AG09309 (cell line): ENCODE results near the gene TSN.
"Not testable (repeated sequence)": the region's sequence is repeated elsewhere in the genome, so short reads cannot be mapped to it uniquely, and the experiment has no call there.

Experiments used
- DNase-seq: peaks from one replicate; pipeline ENCODE4 v3.0.0-alpha.2; 2010; ENCODE audit warnings: low read depth
- H3K4me3 ChIP-seq: 2 replicates; pipeline ENCODE4 v1.5.1; 2011; ENCODE audit warnings: mild to moderate bottlenecking, low read depth, low read length, moderate library complexity; ENCODE audit not compliant: control insufficient read depth
- TF ChIP-seq, protein P1 (sequence below): IDR thresholded peaks from 2 replicates; pipeline ENCODE4 v1.5.1; 2011; ENCODE audit warnings: mild to moderate bottlenecking, low read depth, low read length, inconsistent platforms; ENCODE audit not compliant: insufficient read depth, control insufficient read depth; ENCODE audit errors: missing control alignments

The TSN gene

DNA sequence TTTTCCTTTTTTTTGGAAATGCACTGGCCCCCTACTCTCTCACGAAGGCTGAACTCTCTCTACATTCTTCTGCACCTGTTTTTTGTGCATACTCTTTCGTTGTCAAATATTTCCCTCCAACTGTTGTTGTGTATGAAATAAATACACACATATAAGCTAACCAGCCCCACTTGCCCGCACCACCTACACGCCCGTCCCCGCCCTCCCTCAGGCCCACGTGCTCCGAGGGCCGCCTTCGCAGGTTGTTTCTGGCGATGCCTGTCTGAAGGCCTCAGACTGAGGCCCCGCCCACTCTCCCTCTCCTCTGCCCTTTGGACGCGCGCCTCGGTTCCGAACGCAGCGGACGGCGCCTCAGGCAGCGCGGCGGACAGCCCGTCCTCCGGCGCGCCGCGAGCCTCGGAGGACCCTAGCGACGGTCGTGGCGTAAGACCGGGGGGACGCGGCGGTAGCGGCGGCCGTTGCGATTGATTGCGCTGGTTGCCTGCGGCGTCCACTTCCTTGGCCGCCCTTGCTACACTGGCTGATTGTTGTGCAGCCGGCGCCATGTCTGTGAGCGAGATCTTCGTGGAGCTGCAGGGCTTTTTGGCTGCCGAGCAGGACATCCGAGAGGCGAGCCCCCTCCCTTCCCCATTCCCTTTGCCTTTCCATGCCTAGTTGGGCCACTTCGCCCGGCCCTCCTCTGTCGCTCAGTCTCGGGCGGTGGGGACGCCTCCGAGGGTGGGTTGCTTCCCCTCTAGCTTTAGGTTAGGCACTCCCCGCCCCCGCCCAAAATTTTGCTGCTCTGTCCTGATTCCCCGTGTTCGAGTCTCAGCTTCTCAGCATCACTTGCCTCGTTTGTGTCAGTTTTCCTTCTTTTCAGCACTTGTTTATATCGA lies at the start of gene TSN:
Gene TSN, plus strand, starts transcription at position 415 of the 875 bp plus-strand sequence. Its CDS starts 129 bp downstream, at position 544.
- TF ChIP-seq, protein P1, sequence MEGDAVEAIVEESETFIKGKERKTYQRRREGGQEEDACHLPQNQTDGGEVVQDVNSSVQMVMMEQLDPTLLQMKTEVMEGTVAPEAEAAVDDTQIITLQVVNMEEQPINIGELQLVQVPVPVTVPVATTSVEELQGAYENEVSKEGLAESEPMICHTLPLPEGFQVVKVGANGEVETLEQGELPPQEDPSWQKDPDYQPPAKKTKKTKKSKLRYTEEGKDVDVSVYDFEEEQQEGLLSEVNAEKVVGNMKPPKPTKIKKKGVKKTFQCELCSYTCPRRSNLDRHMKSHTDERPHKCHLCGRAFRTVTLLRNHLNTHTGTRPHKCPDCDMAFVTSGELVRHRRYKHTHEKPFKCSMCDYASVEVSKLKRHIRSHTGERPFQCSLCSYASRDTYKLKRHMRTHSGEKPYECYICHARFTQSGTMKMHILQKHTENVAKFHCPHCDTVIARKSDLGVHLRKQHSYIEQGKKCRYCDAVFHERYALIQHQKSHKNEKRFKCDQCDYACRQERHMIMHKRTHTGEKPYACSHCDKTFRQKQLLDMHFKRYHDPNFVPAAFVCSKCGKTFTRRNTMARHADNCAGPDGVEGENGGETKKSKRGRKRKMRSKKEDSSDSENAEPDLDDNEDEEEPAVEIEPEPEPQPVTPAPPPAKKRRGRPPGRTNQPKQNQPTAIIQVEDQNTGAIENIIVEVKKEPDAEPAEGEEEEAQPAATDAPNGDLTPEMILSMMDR = no peak
- peak; percentile 76 for DNase-seq
- H3K4me3 ChIP-seq = peak within 1 kb of the TSS; percentile 94

DNA sequence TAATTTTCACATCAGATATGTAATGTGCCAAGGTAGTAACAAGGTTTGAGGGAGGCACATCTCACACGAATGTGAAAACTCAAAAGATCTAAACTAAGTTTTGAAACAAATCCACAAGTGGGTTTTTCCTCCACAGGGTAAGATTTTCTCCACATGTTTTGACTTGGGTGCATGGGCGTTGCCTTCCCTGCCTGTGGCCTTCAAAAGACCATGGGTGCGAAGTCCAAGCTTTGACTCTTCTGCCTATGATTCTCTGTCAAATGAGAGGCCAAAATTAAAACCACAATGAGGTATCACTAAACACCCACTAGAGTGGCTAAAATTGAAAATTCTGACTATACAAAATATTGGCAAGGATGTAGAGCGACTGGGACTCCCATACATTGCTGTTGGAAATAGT lies 49.5 kb upstream of the TSN start:
- H3K4me3 ChIP-seq = no peak overlapping the region
- no peak for DNase-seq
- TF ChIP-seq, protein P1 = no peak

DNA sequence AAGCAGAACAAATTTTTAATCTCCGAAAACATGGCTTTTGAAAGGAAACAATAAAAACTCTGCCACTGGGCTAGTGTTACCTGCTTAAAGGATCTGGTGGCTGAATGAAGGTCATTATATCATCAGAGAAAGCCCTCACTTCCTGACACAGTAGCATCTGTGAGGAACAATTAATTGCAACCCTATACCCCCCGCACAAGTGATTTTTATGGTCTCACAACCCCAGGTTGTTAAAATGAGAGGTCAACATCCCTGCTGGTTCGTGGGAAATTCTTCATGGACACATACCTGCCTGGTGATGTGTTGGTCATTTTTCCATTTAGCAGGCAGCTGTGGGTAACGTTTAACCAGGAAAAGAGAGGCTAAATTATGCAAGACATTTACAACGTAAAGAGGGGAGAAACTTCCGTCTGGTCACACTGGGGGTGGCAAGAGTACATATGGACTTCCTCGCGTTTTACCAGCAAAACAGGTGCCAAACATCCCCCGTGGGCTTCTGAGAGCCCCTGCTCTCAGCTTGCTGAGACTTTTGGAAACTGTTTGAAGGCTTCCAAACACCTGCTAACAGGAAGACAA lies 48.0 kb upstream of the TSN start:
- H3K4me3 ChIP-seq = no peak overlapping the region
- TF ChIP-seq, protein P1 = no peak
- DNase-seq = no peak

DNA sequence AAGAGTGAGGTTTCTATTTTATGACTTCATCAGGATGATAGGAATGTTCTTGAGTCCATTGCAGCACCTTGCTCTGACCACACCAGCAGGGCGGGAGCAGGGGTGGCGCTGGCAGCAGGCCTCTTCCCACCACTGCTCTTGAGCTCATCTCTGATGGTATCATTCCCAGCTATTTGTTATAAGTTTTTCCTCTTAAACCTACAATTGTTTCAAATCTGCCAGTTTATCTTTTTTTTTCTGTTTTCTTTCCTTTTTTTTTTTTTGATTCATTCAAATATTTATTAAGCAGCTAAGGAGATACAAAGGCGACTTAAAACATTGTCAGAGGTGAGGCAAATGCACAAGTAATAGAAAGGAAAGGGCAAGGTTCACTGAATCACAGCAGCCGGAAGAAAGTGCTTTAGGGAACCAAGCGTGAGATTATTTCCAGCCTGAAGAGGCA lies 47.5 kb upstream of the TSN start:
- TF ChIP-seq, protein P1 = no peak
- no peak for DNase-seq

DNA sequence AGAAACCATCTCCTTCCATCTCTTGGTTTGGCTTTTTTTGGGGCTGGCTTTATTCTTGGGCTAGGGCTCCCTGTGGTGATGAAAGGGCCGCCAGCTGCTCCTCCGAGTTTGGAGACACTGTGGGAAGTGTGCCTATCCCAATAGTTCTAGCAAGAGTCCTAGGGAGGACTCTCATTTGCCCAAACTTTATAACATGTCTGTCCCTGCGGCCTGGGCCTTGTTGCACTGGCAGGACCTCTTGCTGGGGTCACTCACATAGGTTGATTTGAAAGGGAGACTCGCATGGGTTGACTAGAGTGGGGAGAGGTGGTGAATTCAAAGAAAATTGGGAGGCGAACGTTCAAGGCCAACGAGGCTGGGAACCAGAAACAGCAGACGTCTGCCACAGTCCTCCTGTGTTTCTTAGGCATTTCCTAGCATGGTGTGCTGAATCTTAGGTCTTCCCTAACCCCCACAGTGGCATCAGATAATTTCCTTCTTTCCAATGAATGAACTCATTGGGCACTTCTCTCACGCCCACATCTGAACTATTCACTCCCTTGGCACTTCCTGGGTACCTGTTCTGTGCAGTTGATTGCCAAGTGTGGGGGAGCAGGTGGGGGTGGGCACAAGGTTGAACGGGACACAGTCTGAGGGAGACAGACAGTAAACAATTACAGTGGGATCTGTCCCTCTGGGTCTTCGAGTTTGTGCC lies 45.5 kb upstream of the TSN start:
- TF ChIP-seq, protein P1 = no peak
- no peak for DNase-seq
- no peak overlapping the region for H3K4me3 ChIP-seq

More for the DNA sequence above, 47.5 kb upstream of the TSN start:
- H3K4me3 ChIP-seq = no peak overlapping the region

DNA sequence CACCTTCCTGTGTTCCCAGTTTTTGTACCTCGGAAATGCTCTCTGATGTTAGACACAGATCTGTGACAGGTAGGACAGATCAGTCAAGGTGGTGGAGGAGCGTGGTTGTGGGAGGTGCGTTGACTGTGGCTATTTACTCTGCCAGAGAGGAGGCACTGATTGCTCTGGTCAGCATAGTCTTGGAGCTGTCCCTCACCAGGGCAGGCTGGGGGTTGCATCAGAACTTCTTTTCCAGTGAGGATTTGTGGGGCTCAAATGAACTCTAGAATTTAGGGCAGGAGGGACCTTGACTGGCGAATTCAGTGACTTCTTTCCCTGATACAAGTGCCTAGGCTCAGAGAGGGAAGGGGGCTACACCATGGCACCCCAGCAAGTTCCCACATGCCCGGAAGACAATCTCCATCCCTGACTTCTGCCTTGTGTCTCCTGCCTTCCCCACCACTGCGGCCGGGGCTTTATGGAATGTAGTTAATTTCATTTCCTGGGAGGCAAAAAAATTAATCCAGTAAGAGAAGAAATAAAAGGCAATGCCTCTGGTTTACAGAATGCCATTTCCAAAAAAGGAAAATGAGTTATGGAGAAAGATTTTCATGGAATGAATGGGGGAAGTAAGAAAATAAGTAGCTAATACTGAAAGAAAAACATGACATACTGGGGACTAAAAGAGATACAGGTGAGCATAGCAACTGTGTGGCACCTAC lies 44.8 kb upstream of the TSN start:
- TF ChIP-seq, protein P1 = no peak
- H3K4me3 ChIP-seq = no peak overlapping the region
- DNase-seq = no peak

DNA sequence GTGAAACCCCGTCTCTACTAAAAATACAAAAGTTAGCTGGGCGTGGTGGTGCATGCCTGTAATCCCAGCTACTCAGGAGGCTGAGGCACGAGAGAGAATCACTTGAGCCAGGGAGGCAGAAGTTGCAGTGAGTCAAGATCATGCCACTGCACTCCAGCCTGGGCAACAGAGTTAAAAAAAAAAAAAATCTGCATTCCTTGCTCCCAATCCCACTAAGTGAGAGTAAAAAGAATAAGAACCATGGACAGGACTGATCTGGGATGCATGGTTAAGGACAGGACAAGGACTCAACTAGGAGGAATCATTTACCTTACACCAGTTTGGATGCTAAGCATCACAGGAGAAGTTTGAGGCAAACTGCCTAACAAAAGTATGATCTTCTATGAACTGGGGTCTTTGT lies 44.0 kb upstream of the TSN start:
- DNase-seq = not testable (repeated sequence)

More for the DNA sequence above, 44.0 kb upstream of the TSN start:
- not testable (repeated sequence) for H3K4me3 ChIP-seq
